Esophagus squamous epithelium (tissue), 5 donors: ENCODE results near the gene EPHX1. TPM values are rescaled to one million over a fixed set of nuclear protein-coding genes. Genes with fewer than 3 reads are reported as not detected.
"Not testable (repeated sequence)": the region's sequence is repeated elsewhere in the genome, so short reads cannot be mapped to it uniquely, and the experiment has no call there.

Experiments
- DNase-seq: peaks from one replicate; lab custom pipeline; 2025; lab: John Stamatoyannopoulos, UW
- H3K27ac ChIP-seq, 4 donors: fragments of 200-600 bp; sonication (generic); one replicate each; pipeline ENCODE4 v1.5.1; 2016 to 2019; ENCODE audit warnings: mild to moderate bottlenecking in 1 of 4
- H3K27me3 ChIP-seq, 4 donors: fragments of 200-600 bp; sonication (generic); 1 replicate in 3 of 4; 2 replicates in 1 of 4; pipeline versions ENCODE4 v1.5.1 to v1.6.0; 2017 to 2021; ENCODE audit warnings: antibody characterized with exemption in 1 of 4
- H3K36me3 ChIP-seq, 3 donors: fragments of 200-600 bp; sonication (generic); one replicate each; pipeline ENCODE4 v1.5.1; 2016 to 2019
- H3K4me1 ChIP-seq, 3 donors: fragments of 200-600 bp; sonication (generic); one replicate each; pipeline ENCODE4 v1.5.1; 2017 to 2019
- H3K4me3 ChIP-seq, 4 donors: fragments of 200-600 bp; sonication (generic); 1 replicate in 3 of 4; 2 replicates in 1 of 4; pipeline ENCODE4 v1.5.1; 2016 to 2019; ENCODE audit warnings: mild to moderate bottlenecking in 2 of 4, moderate library complexity in 1 of 4
- H3K9me3 ChIP-seq, 3 donors: fragments of 200-600 bp; sonication (generic); one replicate each; pipeline ENCODE4 v1.5.1; 2016 to 2019
- CTCF ChIP-seq, 6 experiments: fragments of 450-650 bp in 4 of 6; fragments of 200-600 bp in 2 of 6; sonication (generic) in 2 of 6; IDR thresholded peaks; one replicate each; pipeline ENCODE4 v1.5.1; 2016 to 2019; ENCODE audit warnings: antibody characterized with exemption in 6 of 6, mild to moderate bottlenecking in 4 of 6, moderate library complexity in 4 of 6
- POLR2A ChIP-seq, 4 donors: fragments of 450-650 bp; IDR thresholded peaks; one replicate each; pipeline ENCODE4 v1.6.1; 2017; ENCODE audit warnings: antibody characterized with exemption in 4 of 4, mild to moderate bottlenecking in 4 of 4, moderate library complexity in 3 of 4
- WGBS, 2 donors: methylation state at CpG; one replicate each; pipeline ENCODE4 v1.1.5; 2018; 5-methylcytosine and 5-hydroxymethylcytosine counted together
- intact Hi-C: fragments of 100-400 bp; cut with DNase I; formaldehyde crosslinking; loops from one replicate; pipeline ENCODE4 v1.15.0; 2022
- total RNA-seq, 4 donors: library from RNA; depleted of rRNA; stranded (reverse); fragments of >200 nt; gene quantifications; one replicate each; pipeline ENCODE4 v1.1.0, GENCODE V29; 2016
- donor health status: DM: yes; HTN: yes; CAD: no.

EPHX1 gene
- total RNA-seq, 4 donors from 2014 or later = 78.7 to 237 (median 151) TPM

GRCh38 chr1:225780630-225781029 lies 29.3 kb upstream of the EPHX1 start:
- intact Hi-C loops = no loop called here
- Histone ChIP-seq H3K27ac (peak overlapping the region in 2 of 4 donors; percentile 9 to 92), H3K27me3 (no peaks in the 10 kb centered on the region), H3K9me3 (no peaks in the 10 kb centered on the region), H3K4me1 (peaks cover 10 to 70% (median 44%) of the 10 kb centered on the region in 3 donors), H3K4me3 (no peak overlapping the region), H3K36me3 (peaks cover 0 to 25% (median 18%) of the 10 kb centered on the region in 3 donors)
- WGBS, 2 donors = 87 to 92% methylated on average over 1 of the region's 1 CpG
- DNase-seq = no peak
- TF ChIP-seq POLR2A (IDR thresholded peaks at IDR 0.05) (no peak), CTCF (IDR thresholded peaks at IDR 0.05) (no peak)

GRCh38 chr1:225789142-225789541 lies 20.8 kb upstream of the EPHX1 start:
- H3K27me3 ChIP-seq, H3K27ac ChIP-seq, intact Hi-C loops, DNase-seq, H3K9me3 ChIP-seq, H3K4me3 ChIP-seq: not testable (repeated sequence)
- Histone ChIP-seq H3K36me3 (peaks cover 0 to 86% (median 54%) of the 10 kb centered on the region in 3 donors), H3K4me1 (peaks cover 0 to 13% (median 0%) of the 10 kb centered on the region in 3 donors)
- 78 to 81% methylated on average over 3 of the region's 3 CpGs for WGBS, 2 donors

- no peaks in the 10 kb centered on the region for H3K9me3 ChIP-seq
- DNase-seq = no peak
- no peaks in the 10 kb centered on the region for H3K27me3 ChIP-seq
- H3K4me3 ChIP-seq = no peak overlapping the region
- TF ChIP-seq POLR2A (IDR thresholded peaks at IDR 0.05) (no peak), CTCF (IDR thresholded peaks at IDR 0.05) (no peak)
- peaks cover 0 to 35% (median 9%) of the 10 kb centered on the region in 3 donors for H3K36me3 ChIP-seq
- intact Hi-C loops = no loop called here
- 80 to 94% methylated on average over 4 of the region's 4 CpGs for WGBS, 2 donors
- peaks cover 0 to 39% (median 5%) of the 10 kb centered on the region in 3 donors for H3K4me1 ChIP-seq
- H3K27ac ChIP-seq = no peak overlapping the region
Measured at GRCh38 chr1:225794954-225795353, 15.0 kb upstream of the EPHX1 start.

- Histone ChIP-seq H3K36me3 (peaks cover 0 to 24% (median 1%) of the 10 kb centered on the region in 3 donors), H3K4me1 (peaks cover 0 to 45% (median 5%) of the 10 kb centered on the region in 3 donors)
- intact Hi-C loops, H3K9me3 ChIP-seq, H3K4me3 ChIP-seq, H3K27me3 ChIP-seq, DNase-seq, H3K27ac ChIP-seq: not testable (repeated sequence)
- WGBS, 2 donors = no CpG with 5 or more reads among the region's 18 CpGs
Measured at GRCh38 chr1:225796097-225796496, 13.8 kb upstream of the EPHX1 start.

GRCh38 chr1:225801146-225801545 lies 8.8 kb upstream of the EPHX1 start:
- WGBS, 2 donors = 62 to 77% methylated on average over 4 to 6 of the region's 7 CpGs
- intact Hi-C loops = not testable (repeated sequence)

GRCh38 chr1:225806249-225806648 lies 3.7 kb upstream of the EPHX1 start:
- no peaks in the 10 kb centered on the region for H3K36me3 ChIP-seq
- intact Hi-C loops = no loop called here
- no peak for TF ChIP-seq POLR2A (IDR thresholded peaks at IDR 0.05)
- no peak for TF ChIP-seq CTCF (IDR thresholded peaks at IDR 0.05)
- no peak overlapping the region for H3K4me3 ChIP-seq
- H3K27me3 ChIP-seq = no peaks in the 10 kb centered on the region
- DNase-seq = no peak
- 93 to 96% methylated on average over 1 of the region's 1 CpG for WGBS, 2 donors
- H3K9me3 ChIP-seq = no peaks in the 10 kb centered on the region
- peaks cover 1 to 19% (median 4%) of the 10 kb centered on the region in 3 donors for H3K4me1 ChIP-seq
- no peak overlapping the region for H3K27ac ChIP-seq

More at GRCh38 chr1:225801146-225801545, 8.8 kb upstream of the EPHX1 start:
- not testable (repeated sequence) for H3K36me3 ChIP-seq, DNase-seq, H3K4me3 ChIP-seq, H3K9me3 ChIP-seq, H3K27me3 ChIP-seq, H3K27ac ChIP-seq
- H3K4me1 ChIP-seq = peaks cover 0 to 34% (median 5%) of the 10 kb centered on the region in 3 donors

GRCh38 chr1:225806736-225807135 lies 3.2 kb upstream of the EPHX1 start:
- DNase-seq, H3K9me3 ChIP-seq, H3K27me3 ChIP-seq, intact Hi-C loops, H3K4me3 ChIP-seq, H3K27ac ChIP-seq, H3K36me3 ChIP-seq: not testable (repeated sequence)
- whole genome bisulfite sequencing, 2 donors = 88 to 93% methylated on average over 3 of the region's 3 CpGs
- peaks cover 6 to 24% (median 7%) of the 10 kb centered on the region in 3 donors for H3K4me1 ChIP-seq
